Stimulated activated CD4-positive, alpha-beta T cell treated with anti-CD3 and anti-CD28 coated beads, Interleukin-4, amount 100 ng/mL, for 48 hours (primary cell): ENCODE results near the gene NLRP13.
"Not testable (repeated sequence)": the region's sequence is repeated elsewhere in the genome, so short reads cannot be mapped to it uniquely, and the experiment has no call there.

ENCODE experiments used
- DNase-seq, 2 donors: peaks; one replicate each; pipeline ENCODE4 v3.0.0-alpha.2; 2020; ENCODE audit warnings: low read depth in 2 of 2

NLRP13 gene

GRCh38 chr19:55931936-55932386, at the start of gene NLRP13:
Gene NLRP13 (minus strand): TSS chr19:55932336. CDS start chr19:55932311, 25 bp downstream.
- no peak for DNase-seq

DNA sequence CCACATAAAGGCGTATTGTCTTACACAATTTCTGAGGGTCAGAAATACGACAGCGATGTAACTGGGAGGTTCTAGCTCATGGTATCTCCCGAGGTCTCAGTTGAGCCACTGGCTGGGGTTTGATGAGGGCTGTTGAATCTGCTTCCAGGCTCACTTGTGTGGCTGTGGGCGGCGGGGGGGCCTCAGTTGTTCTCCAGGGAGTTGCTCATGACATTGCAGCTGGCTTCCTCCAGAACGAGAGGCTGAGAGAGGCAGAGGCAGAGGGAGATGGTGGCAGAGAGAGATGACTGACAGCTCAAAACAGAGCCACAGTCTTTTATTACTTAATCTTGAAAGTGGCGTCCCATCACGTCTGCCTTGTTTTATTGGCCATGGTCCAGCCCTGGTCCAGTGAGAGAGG, 48.3 kb upstream of the NLRP13 start:
- no peak for DNase-seq

DNA sequence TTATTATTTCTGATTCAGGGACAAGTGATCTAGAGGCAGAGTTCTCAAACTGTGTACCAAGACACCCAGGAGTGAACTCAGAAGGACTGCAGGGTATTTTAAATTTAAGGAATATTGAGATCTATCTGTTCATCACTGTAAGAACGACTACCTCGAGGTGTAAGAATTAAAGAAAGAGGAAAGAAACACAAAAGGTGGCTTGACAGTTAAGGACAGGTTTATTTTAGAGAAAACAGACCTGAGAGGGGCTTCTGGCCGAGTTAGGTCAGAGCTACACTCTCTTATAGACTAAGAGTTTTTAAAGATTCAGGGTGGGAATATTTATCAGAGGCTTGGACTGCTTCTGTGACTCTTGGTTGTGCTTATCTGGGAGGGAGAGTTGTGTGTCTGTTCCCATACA, 41.8 kb upstream of the NLRP13 start:
- no peak for DNase-seq

- DNase-seq: no peak
Observed at GRCh38 chr19:55962186-55962585, 30.1 kb upstream of the NLRP13 start.

DNA sequence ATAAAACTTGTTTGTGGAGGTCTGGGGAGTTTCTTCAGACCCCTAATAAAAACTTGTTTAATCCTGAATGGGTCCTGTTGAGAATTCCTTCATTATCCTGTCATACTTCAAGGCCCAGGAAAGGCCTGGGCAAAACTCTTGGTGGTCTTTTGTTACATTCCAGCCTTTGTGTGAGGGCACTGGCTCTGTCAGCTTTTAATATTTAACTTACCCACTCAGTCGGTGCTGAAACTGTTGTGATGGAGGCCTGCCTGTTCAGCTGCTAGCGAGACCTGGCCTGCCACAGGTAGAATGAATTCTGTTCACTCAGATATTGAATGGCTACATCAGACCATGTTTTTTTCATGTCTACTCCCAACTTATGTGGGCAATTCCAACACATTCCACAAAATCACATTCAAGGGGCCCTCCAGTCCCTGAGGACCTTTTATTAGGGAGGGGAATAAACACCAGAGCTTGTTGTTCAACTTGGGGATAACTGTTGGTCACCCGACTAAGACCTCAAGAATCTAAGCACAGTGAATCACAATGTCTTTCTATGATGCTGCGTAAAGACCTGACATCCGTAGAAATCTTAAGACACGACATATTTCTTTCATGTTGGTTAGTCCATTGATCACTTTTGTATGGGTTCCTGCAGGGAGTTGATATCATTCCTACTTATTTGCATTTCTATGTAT, 28.0 kb upstream of the NLRP13 start:
- DNase-seq: no peak

DNA sequence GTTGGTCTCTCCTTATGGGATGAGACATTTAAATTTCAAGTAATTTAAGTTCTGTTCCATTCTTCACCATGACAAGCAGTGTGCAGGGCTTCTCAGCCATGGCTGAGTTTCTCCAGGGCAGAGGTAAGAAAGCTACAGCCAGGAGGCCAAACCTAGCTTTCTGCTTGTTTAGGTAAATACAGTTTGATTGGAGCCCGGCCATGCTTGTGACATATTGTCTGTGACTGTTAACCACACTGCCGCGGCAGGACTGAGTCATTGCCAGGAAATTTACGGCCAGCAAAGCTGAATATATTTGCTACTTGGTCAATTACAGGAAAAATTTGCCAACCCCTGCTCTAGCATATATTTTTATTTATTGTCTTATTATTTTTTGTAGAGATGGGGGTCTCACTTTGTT, 26.2 kb upstream of the NLRP13 start:
- no peak for DNase-seq

GRCh38 chr19:55956431-55956830, 24.3 kb upstream of the NLRP13 start:
- no peak for DNase-seq

DNA sequence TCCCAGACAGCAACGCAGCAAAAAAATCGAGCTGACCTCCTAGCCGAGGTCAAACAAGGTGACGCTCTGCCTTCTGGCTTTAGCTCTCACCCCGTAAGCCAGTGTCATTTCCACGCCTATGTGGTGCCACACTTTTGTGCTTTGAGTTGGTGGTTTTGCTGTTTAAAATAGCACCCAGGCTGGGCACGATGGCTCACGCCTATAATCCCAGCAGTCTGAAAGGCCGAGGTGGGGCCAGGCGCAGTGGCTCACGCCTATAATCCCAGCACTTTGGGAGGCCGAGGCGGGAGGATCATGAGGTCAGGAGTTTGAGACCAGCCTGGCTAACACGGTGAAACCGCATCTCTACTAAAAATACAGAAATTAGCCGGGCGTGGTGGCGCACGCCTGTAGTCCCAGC, 18.4 kb upstream of the NLRP13 start:
- not testable (repeated sequence) for DNase-seq

GRCh38 chr19:55947532-55947931, 15.4 kb upstream of the NLRP13 start, which contains the start of gene NLRP8:
Gene NLRP8 (plus strand): TSS chr19:55947832.
- DNase-seq: no peak

DNA sequence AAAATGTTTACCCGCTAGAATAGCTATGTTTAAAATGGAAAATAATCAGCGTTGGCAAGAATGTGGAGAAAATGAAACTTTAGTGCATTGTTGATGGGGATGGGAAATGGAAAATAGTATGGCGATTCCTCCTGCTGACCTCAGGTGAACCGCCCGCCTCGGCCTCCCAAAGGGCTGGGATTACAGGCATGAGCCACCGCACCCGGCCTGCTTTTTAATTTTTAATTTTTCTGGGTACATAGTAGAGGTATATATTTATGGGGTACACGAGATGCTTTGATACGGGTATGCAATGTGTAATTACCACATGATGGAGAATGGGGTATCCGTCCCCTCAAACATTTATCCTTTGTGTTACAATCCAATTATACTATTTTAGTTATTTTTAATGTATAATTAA, 8.2 kb upstream of the NLRP13 start:
- no peak for DNase-seq

DNA sequence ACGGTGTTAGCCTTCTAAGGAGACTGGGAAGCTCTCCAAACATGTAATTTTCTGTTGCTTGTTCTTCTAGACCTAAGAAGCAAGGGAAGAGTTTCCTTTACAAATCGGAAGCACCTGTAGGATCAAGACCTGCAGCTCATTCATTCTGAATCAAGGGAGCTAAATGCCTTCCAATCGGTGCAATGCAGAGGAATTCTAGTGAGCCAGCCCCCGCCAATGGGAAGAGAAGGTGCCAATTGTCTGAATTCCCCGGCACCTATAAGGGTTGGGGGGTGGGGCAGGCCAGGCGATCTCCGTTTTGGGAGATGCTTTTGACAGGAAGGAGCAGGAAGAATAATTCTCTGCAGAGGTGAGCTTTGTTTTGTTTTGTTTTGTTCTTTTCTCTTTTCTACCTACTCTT, 7.1 kb upstream of the NLRP13 start:
- no peak for DNase-seq

GRCh38 chr19:55935206-55935605, 3.1 kb upstream of the NLRP13 start:
- no peak for DNase-seq

GRCh38 chr19:55930996-55931515, 1.1 kb downstream of the NLRP13 start:
- no peak for DNase-seq

GRCh38 chr19:55929258-55929657, 2.9 kb downstream of the NLRP13 start:
- not testable (repeated sequence) for DNase-seq

DNA sequence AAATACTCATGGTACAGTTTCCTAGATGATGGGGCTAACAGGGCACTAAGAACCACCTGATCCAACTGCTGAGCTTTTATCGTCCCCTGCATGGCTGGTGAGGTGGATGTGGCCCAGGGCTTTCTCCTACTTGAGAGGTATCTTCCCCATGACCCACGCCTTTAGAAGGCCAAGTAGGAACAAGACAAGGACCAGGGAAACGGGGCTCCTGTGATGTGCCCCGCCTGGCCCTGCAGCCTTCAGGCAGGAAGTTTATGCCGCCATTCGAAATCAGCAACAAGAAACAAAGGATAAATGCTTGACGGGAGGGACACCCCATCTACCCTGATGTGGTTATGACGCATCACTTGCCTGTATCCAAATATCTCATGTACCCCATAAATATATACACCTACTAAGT, 4.1 kb downstream of the NLRP13 start:
- DNase-seq: no peak

DNA sequence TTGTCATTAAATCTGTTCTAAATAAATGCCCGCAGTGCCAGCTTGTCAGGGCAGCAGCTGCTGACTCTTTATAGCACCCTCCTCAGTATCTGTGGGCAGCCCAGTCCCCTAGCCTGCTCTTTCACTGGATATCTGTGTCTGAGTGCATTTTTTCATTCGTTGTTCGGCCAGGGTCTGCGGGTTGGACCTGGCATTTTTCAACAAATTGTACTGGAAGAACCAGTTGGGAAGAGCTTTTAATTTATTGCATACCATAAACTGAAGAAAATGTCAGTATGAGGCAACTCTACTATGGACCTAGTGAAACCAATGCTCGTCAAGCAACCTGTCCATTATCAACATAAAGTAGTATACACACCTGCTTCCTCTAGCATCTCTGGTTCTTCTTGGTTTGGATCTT, 8.6 kb downstream of the NLRP13 start:
- DNase-seq: no peak

GRCh38 chr19:55913643-55914268, 18.4 kb downstream of the NLRP13 start:
- no peak for DNase-seq

GRCh38 chr19:55912916-55913315, 19.2 kb downstream of the NLRP13 start:
- no peak for DNase-seq

DNA sequence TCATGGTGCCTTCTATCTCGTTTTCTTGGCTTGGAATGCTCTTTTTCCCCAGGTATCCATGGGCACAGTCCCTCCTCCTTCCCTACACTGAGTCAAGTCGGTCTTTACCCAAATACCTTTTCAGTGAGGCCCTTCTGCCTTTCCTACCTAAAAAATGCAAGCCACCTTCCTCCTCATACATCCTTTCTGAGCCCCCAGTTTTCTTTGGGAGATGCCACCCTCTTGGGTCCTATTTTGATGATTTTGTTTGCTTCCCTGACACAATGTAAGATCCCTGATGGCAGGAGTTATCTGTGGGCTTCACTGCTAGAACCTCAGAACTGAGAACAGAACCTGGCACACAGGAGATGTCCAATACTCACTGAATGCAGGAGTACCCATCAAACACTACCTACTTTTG, 22.3 kb downstream of the NLRP13 start:
- DNase-seq: no peak

GRCh38 chr19:55907746-55908145, 24.4 kb downstream of the NLRP13 start:
- no peak for DNase-seq

DNA sequence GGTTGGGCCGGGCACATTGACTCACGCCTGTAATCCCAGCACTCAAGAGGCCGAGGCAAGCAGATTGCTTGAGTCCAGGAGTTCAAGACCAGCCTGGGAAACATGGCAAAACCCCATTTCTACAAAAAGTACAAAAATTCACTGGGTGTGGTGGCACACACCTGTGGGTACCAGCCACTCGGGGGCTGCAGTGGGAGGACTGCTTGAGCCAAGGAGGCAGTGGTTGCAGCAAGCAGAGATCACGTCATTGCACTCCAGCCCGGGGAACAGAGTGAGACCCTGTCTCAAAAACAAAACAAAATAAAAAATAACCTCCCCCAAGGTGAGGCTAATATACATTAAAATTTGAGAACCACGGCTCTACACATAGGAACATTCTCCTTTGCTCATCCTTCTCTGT, 24.9 kb downstream of the NLRP13 start:
- DNase-seq: no peak

- no peak for DNase-seq
Observed at GRCh38 chr19:55902080-55902751, 29.9 kb downstream of the NLRP13 start.
